K562 (cell line): ENCODE measurements around the gene COL8A2. TPM values are rescaled to one million over a fixed set of nuclear protein-coding genes. Genes with fewer than 3 reads are reported as not detected.

ENCODE experiments used
- ATF2 ChIP-seq: sonication (generic); formaldehyde crosslinking; IDR thresholded peaks from 2 replicates; pipeline ENCODE4 v1.8.1; 2022; ENCODE audit warnings: missing genetic modification reagents
- CBFA2T3 ChIP-seq: fragments of 450-650 bp; IDR thresholded peaks from 2 replicates; pipeline ENCODE4 v1.6.1; 2017
- CHD2 ChIP-seq: IDR thresholded peaks from 2 replicates; pipeline ENCODE4 v1.6.1; 2011; ENCODE audit warnings: low read depth, low read length
- GABPB2 ChIP-seq: fragments of 250-450 bp; sonication (Bioruptor Pico); conservative IDR thresholded peaks from 2 replicates; pipeline ENCODE4 v1.5.1; 2021; ENCODE audit warnings: mild to moderate bottlenecking
- KHSRP ChIP-seq: fragments of 450-650 bp; IDR thresholded peaks from 2 replicates; pipeline ENCODE4 v1.6.1; 2017
- LEF1 ChIP-seq: fragments of 450-650 bp; IDR thresholded peaks from 2 replicates; pipeline ENCODE4 v1.6.1; 2016; ENCODE audit warnings: mild to moderate bottlenecking
- MTA3 ChIP-seq: fragments of 450-650 bp; formaldehyde crosslinking; IDR thresholded peaks from 2 replicates; pipeline ENCODE4 v1.6.1; 2017; ENCODE audit warnings: mild to moderate bottlenecking, borderline replicate concordance
- NFRKB ChIP-seq: fragments of 450-650 bp; IDR thresholded peaks from 2 replicates; pipeline ENCODE4 v1.6.1; 2016; ENCODE audit warnings: low read depth
- PHTF2 ChIP-seq: fragments of 250-450 bp; sonication (Bioruptor Pico); IDR thresholded peaks from 2 replicates; pipeline ENCODE4 v1.5.0; 2021; ENCODE audit warnings: mild to moderate bottlenecking
- RNF219 ChIP-seq: fragments of 250-450 bp; sonication (Bioruptor Pico); IDR thresholded peaks from 2 replicates; pipeline ENCODE4 v1.5.0; 2022; ENCODE audit warnings: mild to moderate bottlenecking
- SNIP1 ChIP-seq: fragments of 450-650 bp; IDR thresholded peaks from 2 replicates; pipeline ENCODE4 v1.7.1; 2017; ENCODE audit warnings: low read depth, mild to moderate bottlenecking
- U2AF2 ChIP-seq: fragments of 200-400 bp; formaldehyde crosslinking; optimal IDR thresholded peaks from 2 replicates; pipeline ENCODE3; 2017; ENCODE audit warnings: low read depth, mild to moderate bottlenecking, low read length
- ZNF263 ChIP-seq: sonication (generic); formaldehyde crosslinking; IDR thresholded peaks from 2 replicates; pipeline ENCODE4 v1.8.0; 2022; ENCODE audit warnings: mild to moderate bottlenecking, missing genetic modification reagents, borderline replicate concordance
- ZNF79 ChIP-seq: fragments of 250-450 bp; sonication (Bioruptor Pico); IDR thresholded peaks from 2 replicates; pipeline ENCODE4 v1.4.0; 2020; ENCODE audit warnings: low read depth, mild to moderate bottlenecking, moderate library complexity
- polyA plus RNA-seq, 8 experiments: library from polyadenylated mRNA; depleted of rRNA in 4 of 8; stranded (reverse) in 5 of 8; unstranded in 3 of 8; fragments of >200 nt; fragmentation: Nextera tagmentation in 2 of 8; fragmentation: Illumina TruSeq in 1 of 8; extraction: Ambion mirVana in 2 of 8; extraction: Trizol in 1 of 8; gene quantifications; 2 replicates each; pipeline versions ENCODE4 v1.2.1 to v1.2.3, GENCODE V29; 2011 to 2014; ENCODE audit warnings: inconsistent platforms in 1 of 8, missing spikeins in 1 of 8
- total RNA-seq, 7 experiments: library from RNA; depleted of rRNA in 6 of 7; stranded (reverse); fragments of >200 nt in 6 of 7; fragmentation: Illumina TruSeq in 2 of 7; extraction: Trizol in 2 of 7; gene quantifications; 2 replicates each; pipeline versions ENCODE4 v1.2.1 to v1.2.3, GENCODE V29; 2011 to 2021; ENCODE audit warnings: low replicate concordance in 1 of 7
- TF ChIP-seq, protein P1 (sequence below): sonication (generic); formaldehyde crosslinking; IDR thresholded peaks from 2 replicates; pipeline ENCODE4 v1.8.0; 2022; ENCODE audit warnings: mild to moderate bottlenecking, missing genetic modification reagents
- TF ChIP-seq, protein P2 (sequence below): fragments of 250-450 bp; sonication (Bioruptor Pico); IDR thresholded peaks from 2 replicates; pipeline ENCODE4 v1.9.0; 2021; ENCODE audit warnings: mild to moderate bottlenecking, inconsistent platforms

Gene COL8A2
- total and polyA plus RNA-seq, 9 of the 15 experiments (the other 6 are each of a cell fraction or from before 2014, with no cell fraction given) = 0.03 to 0.14 (median 0.04) TPM; not detected in 5

GRCh38 chr1:36161641-36162531 lies 36.9 kb upstream of the COL8A2 start (continued):
- TF ChIP-seq, protein P1, sequence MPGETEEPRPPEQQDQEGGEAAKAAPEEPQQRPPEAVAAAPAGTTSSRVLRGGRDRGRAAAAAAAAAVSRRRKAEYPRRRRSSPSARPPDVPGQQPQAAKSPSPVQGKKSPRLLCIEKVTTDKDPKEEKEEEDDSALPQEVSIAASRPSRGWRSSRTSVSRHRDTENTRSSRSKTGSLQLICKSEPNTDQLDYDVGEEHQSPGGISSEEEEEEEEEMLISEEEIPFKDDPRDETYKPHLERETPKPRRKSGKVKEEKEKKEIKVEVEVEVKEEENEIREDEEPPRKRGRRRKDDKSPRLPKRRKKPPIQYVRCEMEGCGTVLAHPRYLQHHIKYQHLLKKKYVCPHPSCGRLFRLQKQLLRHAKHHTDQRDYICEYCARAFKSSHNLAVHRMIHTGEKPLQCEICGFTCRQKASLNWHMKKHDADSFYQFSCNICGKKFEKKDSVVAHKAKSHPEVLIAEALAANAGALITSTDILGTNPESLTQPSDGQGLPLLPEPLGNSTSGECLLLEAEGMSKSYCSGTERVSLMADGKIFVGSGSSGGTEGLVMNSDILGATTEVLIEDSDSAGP = no peak
- no peak; the same call in 1 of the 2 replicates for TF ChIP-seq LEF1
- TF ChIP-seq, protein P2, sequence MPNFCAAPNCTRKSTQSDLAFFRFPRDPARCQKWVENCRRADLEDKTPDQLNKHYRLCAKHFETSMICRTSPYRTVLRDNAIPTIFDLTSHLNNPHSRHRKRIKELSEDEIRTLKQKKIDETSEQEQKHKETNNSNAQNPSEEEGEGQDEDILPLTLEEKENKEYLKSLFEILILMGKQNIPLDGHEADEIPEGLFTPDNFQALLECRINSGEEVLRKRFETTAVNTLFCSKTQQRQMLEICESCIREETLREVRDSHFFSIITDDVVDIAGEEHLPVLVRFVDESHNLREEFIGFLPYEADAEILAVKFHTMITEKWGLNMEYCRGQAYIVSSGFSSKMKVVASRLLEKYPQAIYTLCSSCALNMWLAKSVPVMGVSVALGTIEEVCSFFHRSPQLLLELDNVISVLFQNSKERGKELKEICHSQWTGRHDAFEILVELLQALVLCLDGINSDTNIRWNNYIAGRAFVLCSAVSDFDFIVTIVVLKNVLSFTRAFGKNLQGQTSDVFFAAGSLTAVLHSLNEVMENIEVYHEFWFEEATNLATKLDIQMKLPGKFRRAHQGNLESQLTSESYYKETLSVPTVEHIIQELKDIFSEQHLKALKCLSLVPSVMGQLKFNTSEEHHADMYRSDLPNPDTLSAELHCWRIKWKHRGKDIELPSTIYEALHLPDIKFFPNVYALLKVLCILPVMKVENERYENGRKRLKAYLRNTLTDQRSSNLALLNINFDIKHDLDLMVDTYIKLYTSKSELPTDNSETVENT = no peak
- TF ChIP-seq ZNF79 (CRISPR knock-in tag) = no peak
- no peak for TF ChIP-seq MTA3
- TF ChIP-seq U2AF2 = no peak
- no peak for TF ChIP-seq RNF219 (CRISPR knock-in tag)
- peak; percentile 31; the same call in 1 of the 2 replicates for TF ChIP-seq CBFA2T3
- TF ChIP-seq GABPB2 (CRISPR knock-in tag) = no peak
- TF ChIP-seq ATF2 (CRISPR knock-in tag) = no peak
- peak; percentile 34; the same call in 1 of the 2 replicates for TF ChIP-seq NFRKB
- TF ChIP-seq ZNF263 (CRISPR knock-in tag) = no peak
- no peak for TF ChIP-seq KHSRP
- TF ChIP-seq PHTF2 (CRISPR knock-in tag) = no peak
- TF ChIP-seq CHD2 = no peak
- no peak for TF ChIP-seq SNIP1
